ENCODE results near the gene TFIP11. TPM values are rescaled to one million over a fixed set of nuclear protein-coding genes. Genes with fewer than 3 reads are reported as not detected.

The TFIP11 gene
- total and polyA plus RNA-seq, 4 donors: 14.3 to 31.7 (median 24.6) TPM

DNA sequence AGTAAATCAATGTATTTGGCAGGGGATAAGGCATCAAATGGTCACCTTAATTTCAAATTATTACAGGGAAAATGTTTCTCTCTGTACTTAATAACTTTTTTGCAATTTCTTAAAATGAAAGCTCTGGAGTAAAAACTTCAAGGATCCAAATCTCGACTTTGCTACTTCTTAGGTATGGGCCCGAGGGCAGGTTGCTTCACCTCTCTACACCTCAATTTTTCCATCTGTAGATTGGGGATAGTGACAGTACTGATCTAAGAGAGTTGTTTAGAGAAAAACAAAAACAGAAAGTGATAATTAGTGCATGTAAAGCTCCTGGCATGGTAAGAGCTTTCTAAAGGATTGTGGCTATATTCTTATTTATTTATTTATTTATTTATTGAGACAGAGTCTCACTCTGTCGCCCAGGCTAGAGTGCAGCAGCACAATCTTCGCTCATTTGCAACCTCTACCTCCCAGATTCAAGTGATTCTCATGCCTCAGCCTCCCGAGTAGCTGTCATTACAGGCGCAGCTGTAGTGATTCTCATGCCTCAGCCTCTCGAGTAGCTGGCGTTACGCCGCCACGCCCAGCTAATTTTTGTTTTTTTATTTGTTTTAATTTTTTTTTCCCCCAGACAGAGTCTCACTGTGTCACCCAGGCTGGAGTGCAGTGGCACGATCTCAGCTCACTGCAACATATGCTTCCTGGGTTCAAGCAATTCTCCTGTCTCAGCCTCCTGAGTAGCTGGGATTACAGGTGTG lies 2.3 kb upstream of the TFIP11 start:
- no peak for TF ChIP-seq GABPA (IDR thresholded peaks at IDR 0.05 in 1 of 2, conservative IDR thresholded peaks at IDR 0.05 in 1 of 2)
- no peak for TF ChIP-seq EGR1 (IDR thresholded peaks at IDR 0.05; ENCODE audit: low read depth in 2 of 2)
- no peak for TF ChIP-seq TAF1 (conservative IDR thresholded peaks at IDR 0.05)
- TF ChIP-seq ZBTB33 (IDR thresholded peaks at IDR 0.05): no peak
- TF ChIP-seq, protein P1, sequence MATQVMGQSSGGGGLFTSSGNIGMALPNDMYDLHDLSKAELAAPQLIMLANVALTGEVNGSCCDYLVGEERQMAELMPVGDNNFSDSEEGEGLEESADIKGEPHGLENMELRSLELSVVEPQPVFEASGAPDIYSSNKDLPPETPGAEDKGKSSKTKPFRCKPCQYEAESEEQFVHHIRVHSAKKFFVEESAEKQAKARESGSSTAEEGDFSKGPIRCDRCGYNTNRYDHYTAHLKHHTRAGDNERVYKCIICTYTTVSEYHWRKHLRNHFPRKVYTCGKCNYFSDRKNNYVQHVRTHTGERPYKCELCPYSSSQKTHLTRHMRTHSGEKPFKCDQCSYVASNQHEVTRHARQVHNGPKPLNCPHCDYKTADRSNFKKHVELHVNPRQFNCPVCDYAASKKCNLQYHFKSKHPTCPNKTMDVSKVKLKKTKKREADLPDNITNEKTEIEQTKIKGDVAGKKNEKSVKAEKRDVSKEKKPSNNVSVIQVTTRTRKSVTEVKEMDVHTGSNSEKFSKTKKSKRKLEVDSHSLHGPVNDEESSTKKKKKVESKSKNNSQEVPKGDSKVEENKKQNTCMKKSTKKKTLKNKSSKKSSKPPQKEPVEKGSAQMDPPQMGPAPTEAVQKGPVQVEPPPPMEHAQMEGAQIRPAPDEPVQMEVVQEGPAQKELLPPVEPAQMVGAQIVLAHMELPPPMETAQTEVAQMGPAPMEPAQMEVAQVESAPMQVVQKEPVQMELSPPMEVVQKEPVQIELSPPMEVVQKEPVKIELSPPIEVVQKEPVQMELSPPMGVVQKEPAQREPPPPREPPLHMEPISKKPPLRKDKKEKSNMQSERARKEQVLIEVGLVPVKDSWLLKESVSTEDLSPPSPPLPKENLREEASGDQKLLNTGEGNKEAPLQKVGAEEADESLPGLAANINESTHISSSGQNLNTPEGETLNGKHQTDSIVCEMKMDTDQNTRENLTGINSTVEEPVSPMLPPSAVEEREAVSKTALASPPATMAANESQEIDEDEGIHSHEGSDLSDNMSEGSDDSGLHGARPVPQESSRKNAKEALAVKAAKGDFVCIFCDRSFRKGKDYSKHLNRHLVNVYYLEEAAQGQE (IDR thresholded peaks at IDR 0.05): no peak
- no peak for TF ChIP-seq HNF4A (conservative IDR thresholded peaks at IDR 0.05)
- TF ChIP-seq RAD21 (IDR thresholded peaks at IDR 0.05): no peak
- TF ChIP-seq, protein P2, sequence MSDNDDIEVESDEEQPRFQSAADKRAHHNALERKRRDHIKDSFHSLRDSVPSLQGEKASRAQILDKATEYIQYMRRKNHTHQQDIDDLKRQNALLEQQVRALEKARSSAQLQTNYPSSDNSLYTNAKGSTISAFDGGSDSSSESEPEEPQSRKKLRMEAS (IDR thresholded peaks at IDR 0.05): no peak
- Histone ChIP-seq H3K9me3 (ENCODE audit: control insufficient read depth in 4 of 4, low read length in 3 of 4) (no peaks in the 10 kb centered on the region), H3K4me3 (ENCODE audit: low read depth in 1 of 3, low read length in 3 of 3) (no peak overlapping the region), H3K36me3 (ENCODE audit: control insufficient read depth in 4 of 4, insufficient read depth in 3 of 4, low read depth in 1 of 4, low read length in 3 of 4) (peaks cover 0 to 6% (median 4%) of the 10 kb centered on the region in 4 donors), H3K4me1 (ENCODE audit: control insufficient read depth in 4 of 4, insufficient read depth in 4 of 4, low read length in 3 of 4) (peaks cover 7 to 49% (median 37%) of the 10 kb centered on the region in 4 donors), H3K27ac (ENCODE audit: low read depth in 1 of 2, low read length in 2 of 2) (peak overlapping the region; percentile 8 to 27), H3K27me3 (ENCODE audit: control insufficient read depth in 4 of 4, insufficient read depth in 4 of 4, low read length in 3 of 4) (no peaks in the 10 kb centered on the region), H3K9ac (ENCODE audit: low read depth in 1 of 2, low read length in 2 of 2) (no peak overlapping the region)
- WGBS: 93% methylated on average over 12 of the region's 12 CpGs
- no peak for DNase-seq (ENCODE audit: low spot score)

GRCh38 chr22:26513838-26514237 lies 1.6 kb upstream of the TFIP11 start:
- TF ChIP-seq RXRA (IDR thresholded peaks at IDR 0.05) (no peak), FOXA2 (IDR thresholded peaks at IDR 0.05) (no peak), GABPA (IDR thresholded peaks at IDR 0.05 in 1 of 2, conservative IDR thresholded peaks at IDR 0.05 in 1 of 2) (no peak), ZBTB33 (IDR thresholded peaks at IDR 0.05) (no peak), SP1 (IDR thresholded peaks at IDR 0.05) (no peak), RAD21 (IDR thresholded peaks at IDR 0.05) (no peak), FOXA1 (IDR thresholded peaks at IDR 0.05) (no peak), TAF1 (conservative IDR thresholded peaks at IDR 0.05) (no peak), EGR1 (IDR thresholded peaks at IDR 0.05; ENCODE audit: low read depth in 2 of 2) (no peak), ATF3 (IDR thresholded peaks at IDR 0.05) (no peak), YY1 (IDR thresholded peaks at IDR 0.05) (no peak)
- TF ChIP-seq, protein P2 (IDR thresholded peaks at IDR 0.05): no peak
- TF ChIP-seq, protein P1 (IDR thresholded peaks at IDR 0.05): no peak
- TF ChIP-seq, protein P3, sequence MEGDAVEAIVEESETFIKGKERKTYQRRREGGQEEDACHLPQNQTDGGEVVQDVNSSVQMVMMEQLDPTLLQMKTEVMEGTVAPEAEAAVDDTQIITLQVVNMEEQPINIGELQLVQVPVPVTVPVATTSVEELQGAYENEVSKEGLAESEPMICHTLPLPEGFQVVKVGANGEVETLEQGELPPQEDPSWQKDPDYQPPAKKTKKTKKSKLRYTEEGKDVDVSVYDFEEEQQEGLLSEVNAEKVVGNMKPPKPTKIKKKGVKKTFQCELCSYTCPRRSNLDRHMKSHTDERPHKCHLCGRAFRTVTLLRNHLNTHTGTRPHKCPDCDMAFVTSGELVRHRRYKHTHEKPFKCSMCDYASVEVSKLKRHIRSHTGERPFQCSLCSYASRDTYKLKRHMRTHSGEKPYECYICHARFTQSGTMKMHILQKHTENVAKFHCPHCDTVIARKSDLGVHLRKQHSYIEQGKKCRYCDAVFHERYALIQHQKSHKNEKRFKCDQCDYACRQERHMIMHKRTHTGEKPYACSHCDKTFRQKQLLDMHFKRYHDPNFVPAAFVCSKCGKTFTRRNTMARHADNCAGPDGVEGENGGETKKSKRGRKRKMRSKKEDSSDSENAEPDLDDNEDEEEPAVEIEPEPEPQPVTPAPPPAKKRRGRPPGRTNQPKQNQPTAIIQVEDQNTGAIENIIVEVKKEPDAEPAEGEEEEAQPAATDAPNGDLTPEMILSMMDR (IDR thresholded peaks at IDR 0.05; ENCODE audit: low read depth, low read length, missing input control): no peak
- Histone ChIP-seq H3K9ac (ENCODE audit: low read depth in 1 of 2, low read length in 2 of 2) (no peak overlapping the region), H3K27me3 (ENCODE audit: control insufficient read depth in 4 of 4, insufficient read depth in 4 of 4, low read length in 3 of 4) (no peaks in the 10 kb centered on the region), H3K36me3 (ENCODE audit: control insufficient read depth in 4 of 4, insufficient read depth in 3 of 4, low read depth in 1 of 4, low read length in 3 of 4) (peaks cover 0 to 14% (median 10%) of the 10 kb centered on the region in 4 donors), H3K4me1 (ENCODE audit: control insufficient read depth in 4 of 4, insufficient read depth in 4 of 4, low read length in 3 of 4) (peaks cover 7 to 49% (median 37%) of the 10 kb centered on the region in 4 donors), H3K4me3 (ENCODE audit: low read depth in 1 of 3, low read length in 3 of 3) (no peak overlapping the region), H3K9me3 (ENCODE audit: control insufficient read depth in 4 of 4, low read length in 3 of 4) (no peaks in the 10 kb centered on the region), H3K27ac (ENCODE audit: low read depth in 1 of 2, low read length in 2 of 2) (peak overlapping the region; percentile 8 to 27)
- DNase-seq (ENCODE audit: low spot score): no peak
- WGBS: 9% methylated on average over 1 of the region's 1 CpG

All from liver (tissue), 9 donors.